Activated B cell treated with CpG ODN at 0.5 μM for 24 hours (primary cell): ENCODE data around the gene SERTAD2. TPM values are rescaled to one million over a fixed set of nuclear protein-coding genes. Genes with fewer than 3 reads are reported as not detected.

ENCODE experiments used
- ATAC-seq: fragments of 200-7000 bp; cut with Tn5 transposase; one replicate; pipeline ENCODE4 v1.10.0; 2021; ENCODE audit warnings: low read depth, mild to moderate bottlenecking, moderate library complexity
- CTCF ChIA-PET: fragments of 350-600 bp; sonication (Branson Sonifier 250); formaldehyde crosslinking; loops from one replicate; lab custom pipeline; 2021; ENCODE audit warnings: antibody characterized with exemption; lab: Charles Lee
- POLR2A ChIA-PET: fragments of 350-600 bp; sonication (Branson Sonifier 250); formaldehyde crosslinking; loops from one replicate; lab custom pipeline; 2021; ENCODE audit warnings: antibody characterized with exemption; lab: Charles Lee
- DNase-seq: peaks from one replicate; pipeline ENCODE4 v3.0.0; 2022
- H3K27ac Mint-ChIP-seq: one replicate; pipeline ENCODE4 v1.8.0; 2020; ENCODE audit warnings: mixed read lengths
- H3K27me3 Mint-ChIP-seq: one replicate; pipeline ENCODE4 v1.8.0; 2021; ENCODE audit warnings: mixed read lengths
- H3K36me3 Mint-ChIP-seq: one replicate; pipeline ENCODE4 v1.8.0; 2021; ENCODE audit warnings: low read depth, mixed read lengths
- H3K4me1 Mint-ChIP-seq: one replicate; pipeline ENCODE4 v1.8.0; 2021; ENCODE audit warnings: mixed read lengths
- H3K4me3 Mint-ChIP-seq: one replicate; pipeline ENCODE4 v1.8.0; 2020; ENCODE audit warnings: mild to moderate bottlenecking, mixed read lengths
- H3K9me3 Mint-ChIP-seq: one replicate; pipeline ENCODE4 v1.8.0; 2020; ENCODE audit warnings: mixed read lengths
- CTCF ChIP-seq: fragments of 200-600 bp; IDR thresholded peaks from one replicate; pipeline ENCODE4 v1.8.0; 2022; ENCODE audit warnings: antibody characterized with exemption, mild to moderate bottlenecking
- intact Hi-C: fragments of 100-400 bp; cut with micrococcal nuclease; formaldehyde crosslinking; loops from one replicate; pipeline ENCODE4 v1.15.1; 2024
- total RNA-seq: library from RNA; stranded (reverse); gene quantifications from 2 replicates; pipeline ENCODE4 v1.2.3, GENCODE V29; 2022

SERTAD2 gene
- total RNA-seq, 1 donor from 2014 or later: 47.3 TPM

- H3K27ac Mint-ChIP-seq: no peak overlapping the region
- CTCF ChIA-PET: interaction anchor here (1.4 kb wide), 1 partner anchor 9 kb away, joined by 4 read pairs; no protein-coding TSS in a partner anchor
- intact Hi-C loops: no loop called here
Measured at GRCh38 chr2:64627860-64628841, 25.6 kb downstream of the SERTAD2 start.

GRCh38 chr2:64626963-64627760 lies 26.6 kb downstream of the SERTAD2 start:
- POLR2A ChIA-PET: interaction anchor here (0.6 to 3.2 kb wide), 6 partner anchors 8 to 240 kb away, joined by 3 to 30 read pairs (median 4); no protein-coding TSS in a partner anchor

More at GRCh38 chr2:64627860-64628841, 25.6 kb downstream of the SERTAD2 start:
- peaks cover 14% of the 10 kb centered on the region for H3K4me1 Mint-ChIP-seq
- no peak overlapping the region for H3K4me3 Mint-ChIP-seq
- ATAC-seq (no peak), DNase-seq (no peak)
- H3K36me3 Mint-ChIP-seq: peaks cover 30% of the 10 kb centered on the region
- POLR2A ChIA-PET: interaction anchor here (0.9 to 3.2 kb wide), 4 partner anchors 9 to 231 kb away, joined by 3 to 30 read pairs (median 4); no protein-coding TSS in a partner anchor
- no peaks in the 10 kb centered on the region for H3K9me3 Mint-ChIP-seq
- no peak for TF ChIP-seq CTCF
- no peaks in the 10 kb centered on the region for H3K27me3 Mint-ChIP-seq

GRCh38 chr2:64626146-64626809 lies 27.4 kb downstream of the SERTAD2 start:
- ChIA-PET POLR2A (interaction anchor here (0.7 to 3.2 kb wide), 6 partner anchors 9 to 78 kb away, joined by 3 to 30 read pairs (median 3); no protein-coding TSS in a partner anchor), CTCF (interaction anchor here (0.6 to 2.9 kb wide), 2 partner anchors 39 to 238 kb away, joined by 3 to 10 read pairs; no protein-coding TSS in a partner anchor)
- ATAC-seq (peak; percentile 49), DNase-seq (no peak)
- Mint-ChIP-seq H3K9me3 (no peaks in the 10 kb centered on the region), H3K4me1 (peaks cover 14% of the 10 kb centered on the region), H3K4me3 (no peak overlapping the region), H3K27ac (no peak overlapping the region), H3K36me3 (peaks cover 18% of the 10 kb centered on the region), H3K27me3 (no peaks in the 10 kb centered on the region)
- TF ChIP-seq CTCF: no peak
- intact Hi-C loops: loop anchor here (1.0 kb wide), 1 partner anchor 10 kb away; no protein-coding TSS in a partner anchor

More at GRCh38 chr2:64626963-64627760, 26.6 kb downstream of the SERTAD2 start:
- Mint-ChIP-seq H3K4me1 (peaks cover 14% of the 10 kb centered on the region), H3K4me3 (no peak overlapping the region), H3K9me3 (no peaks in the 10 kb centered on the region), H3K36me3 (peaks cover 23% of the 10 kb centered on the region), H3K27me3 (no peaks in the 10 kb centered on the region), H3K27ac (no peak overlapping the region)
- TF ChIP-seq CTCF: no peak
- no peak for DNase-seq
- no peak for ATAC-seq
- CTCF ChIA-PET: interaction anchor here (2.9 kb wide), 1 partner anchor 40 kb away, joined by 10 read pairs; no protein-coding TSS in a partner anchor
- intact Hi-C loops: loop anchor here (1.0 kb wide), 1 partner anchor 9 kb away; no protein-coding TSS in a partner anchor

GRCh38 chr2:64625299-64626145 lies 28.2 kb downstream of the SERTAD2 start:
- H3K27me3 Mint-ChIP-seq: no peaks in the 10 kb centered on the region
- no peak for DNase-seq
- ATAC-seq: peak; percentile 40
- no peak overlapping the region for H3K27ac Mint-ChIP-seq
- ChIA-PET CTCF (interaction anchor here (0.6 to 2.9 kb wide), 2 partner anchors 38 to 239 kb away, joined by 3 to 10 read pairs; no protein-coding TSS in a partner anchor), POLR2A (interaction anchor here (0.9 to 3.2 kb wide), 5 partner anchors 8 to 19 kb away, joined by 3 to 30 read pairs (median 3); no protein-coding TSS in a partner anchor)
- TF ChIP-seq CTCF: no peak
- H3K4me1 Mint-ChIP-seq: peaks cover 14% of the 10 kb centered on the region
- intact Hi-C loops: loop anchor here (1.0 kb wide), 1 partner anchor 11 kb away; no protein-coding TSS in a partner anchor
- no peaks in the 10 kb centered on the region for H3K9me3 Mint-ChIP-seq
- no peak overlapping the region for H3K4me3 Mint-ChIP-seq
- peaks cover 10% of the 10 kb centered on the region for H3K36me3 Mint-ChIP-seq
